ENCODE data around the gene RAMAC. TPM values are rescaled to one million over a fixed set of nuclear protein-coding genes. Genes with fewer than 3 reads are reported as not detected.

RAMAC gene
- total RNA-seq, 1 experiment from 2014 or later = 18.7 TPM

GRCh38 chr15:82970078-82970686 is 15.8 kb upstream of the RAMAC start:
- no peaks in the 10 kb centered on the region for H3K4me1 ChIP-seq (replicated peaks; ENCODE audit: insufficient read depth)
- H3K27me3 ChIP-seq (ENCODE audit: insufficient read depth, low read depth) = no peaks in the 10 kb centered on the region; the same call in 1 of the 2 replicates
- ChIA-PET POLR2A (ENCODE audit: unreplicated experiment) (no interaction called here), CTCF (no interaction called here)
- intact Hi-C loops (cut with micrococcal nuclease; ENCODE audit: unreplicated experiment) = no loop called here
- H3K9me3 ChIP-seq (ENCODE audit: insufficient read depth, low read depth) = no peaks in the 10 kb centered on the region
- no peaks in the 10 kb centered on the region for H3K79me2 ChIP-seq (ENCODE audit: low read depth)
- H3K36me3 ChIP-seq (ENCODE audit: low read depth) = no peaks in the 10 kb centered on the region
- H3K27ac ChIP-seq = no peak overlapping the region
- H4K20me1 ChIP-seq (ENCODE audit: insufficient read depth) = no peaks in the 10 kb centered on the region
- no peak overlapping the region for H3K4me3 ChIP-seq
- no peaks in the 10 kb centered on the region for H3K9me2 ChIP-seq (ENCODE audit: insufficient read depth)
- no peak overlapping the region for H2AFZ ChIP-seq
- H3F3A ChIP-seq (ENCODE audit: insufficient read depth, low read depth) = no peaks in the 10 kb centered on the region
- DNase-seq = no peak
- no peak for TF ChIP-seq CTCF (conservative IDR thresholded peaks at IDR 0.05)
- no peak for TF ChIP-seq EZH2 (IDR thresholded peaks at IDR 0.05; ENCODE audit: low read depth)
- H3K4me2 ChIP-seq = no peak overlapping the region
- no TSS peak for BruUV-seq (replicated peaks)

- ChIA-PET POLR2A (ENCODE audit: unreplicated experiment) (interaction anchor here (0.6 kb wide), 1 partner anchor 19 kb away, joined by 4 read pairs; no protein-coding TSS in a partner anchor), CTCF (no interaction called here)
- Histone ChIP-seq H3K79me2 (ENCODE audit: low read depth) (no peaks in the 10 kb centered on the region), H3K4me1 (replicated peaks; ENCODE audit: insufficient read depth) (no peaks in the 10 kb centered on the region), H3K4me3 (no peak overlapping the region), H4K20me1 (ENCODE audit: insufficient read depth) (no peaks in the 10 kb centered on the region), H3K4me2 (no peak overlapping the region), H3K27me3 (ENCODE audit: insufficient read depth, low read depth) (no peaks in the 10 kb centered on the region; the same call in 1 of the 2 replicates), H3K9me3 (ENCODE audit: insufficient read depth, low read depth) (no peaks in the 10 kb centered on the region), H2AFZ (no peak overlapping the region), H3K9me2 (ENCODE audit: insufficient read depth) (no peaks in the 10 kb centered on the region), H3F3A (ENCODE audit: insufficient read depth, low read depth) (no peaks in the 10 kb centered on the region), H3K36me3 (ENCODE audit: low read depth) (no peaks in the 10 kb centered on the region), H3K27ac (no peak overlapping the region)
- DNase-seq = no peak
- TF ChIP-seq CTCF (conservative IDR thresholded peaks at IDR 0.05) = no peak
- no peak for TF ChIP-seq EZH2 (IDR thresholded peaks at IDR 0.05; ENCODE audit: low read depth)
- intact Hi-C loops (cut with micrococcal nuclease; ENCODE audit: unreplicated experiment) = no loop called here
- no TSS peak for BruUV-seq (replicated peaks)
Measured at GRCh38 chr15:82970696-82971095, 15.3 kb upstream of the RAMAC start.

- intact Hi-C loops (cut with micrococcal nuclease; ENCODE audit: unreplicated experiment) = no loop called here
- ChIA-PET POLR2A (ENCODE audit: unreplicated experiment) (interaction anchor here (0.6 kb wide), 1 partner anchor 18 kb away, joined by 4 read pairs; no protein-coding TSS in a partner anchor), CTCF (no interaction called here)
- no peak overlapping the region for H3K4me3 ChIP-seq
- H3K4me1 ChIP-seq (replicated peaks; ENCODE audit: insufficient read depth) = no peaks in the 10 kb centered on the region
- no peak overlapping the region for H3K4me2 ChIP-seq
- no peak for TF ChIP-seq CTCF (conservative IDR thresholded peaks at IDR 0.05)
- H3K9me2 ChIP-seq (ENCODE audit: insufficient read depth) = no peaks in the 10 kb centered on the region
- H3K27ac ChIP-seq = no peak overlapping the region
- H2AFZ ChIP-seq = no peak overlapping the region
- no peak for DNase-seq
- H3K36me3 ChIP-seq (ENCODE audit: low read depth) = no peaks in the 10 kb centered on the region
- no peaks in the 10 kb centered on the region for H3K79me2 ChIP-seq (ENCODE audit: low read depth)
- BruUV-seq (replicated peaks) = no TSS peak
- no peaks in the 10 kb centered on the region for H3K9me3 ChIP-seq (ENCODE audit: insufficient read depth, low read depth)
- no peaks in the 10 kb centered on the region; the same call in 1 of the 2 replicates for H3K27me3 ChIP-seq (ENCODE audit: insufficient read depth, low read depth)
- no peaks in the 10 kb centered on the region for H4K20me1 ChIP-seq (ENCODE audit: insufficient read depth)
- no peaks in the 10 kb centered on the region for H3F3A ChIP-seq (ENCODE audit: insufficient read depth, low read depth)
Measured at GRCh38 chr15:82971218-82971984, 14.6 kb upstream of the RAMAC start.
